ENCODE data around the gene AS3MT.

DNA sequence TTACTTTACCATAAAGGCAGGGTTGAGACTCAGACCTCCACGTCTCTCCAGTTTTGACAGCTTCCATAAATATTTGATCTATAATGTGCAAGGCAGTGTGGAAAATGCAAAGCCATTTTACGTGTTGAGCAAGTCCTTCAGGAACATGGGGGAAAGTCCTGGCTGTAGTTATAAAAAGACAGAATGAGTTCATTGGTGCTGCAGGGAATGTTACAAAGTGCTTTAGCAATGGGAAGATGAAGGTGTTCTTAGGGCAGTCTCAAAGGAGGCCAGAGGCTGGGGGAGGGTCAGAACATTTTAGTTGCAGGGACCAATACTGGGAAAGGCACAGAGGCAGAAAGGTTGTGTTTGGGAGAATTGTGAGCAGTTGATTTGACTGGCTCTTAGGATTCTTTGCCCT, 76.7 kb downstream of the AS3MT start:
- TF ChIP-seq, protein P1, sequence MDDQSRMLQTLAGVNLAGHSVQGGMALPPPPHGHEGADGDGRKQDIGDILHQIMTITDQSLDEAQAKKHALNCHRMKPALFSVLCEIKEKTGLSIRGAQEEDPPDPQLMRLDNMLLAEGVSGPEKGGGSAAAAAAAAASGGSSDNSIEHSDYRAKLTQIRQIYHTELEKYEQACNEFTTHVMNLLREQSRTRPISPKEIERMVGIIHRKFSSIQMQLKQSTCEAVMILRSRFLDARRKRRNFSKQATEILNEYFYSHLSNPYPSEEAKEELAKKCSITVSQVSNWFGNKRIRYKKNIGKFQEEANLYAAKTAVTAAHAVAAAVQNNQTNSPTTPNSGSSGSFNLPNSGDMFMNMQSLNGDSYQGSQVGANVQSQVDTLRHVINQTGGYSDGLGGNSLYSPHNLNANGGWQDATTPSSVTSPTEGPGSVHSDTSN (IDR thresholded peaks at IDR 0.05) = no peak
- TF ChIP-seq, protein P2, sequence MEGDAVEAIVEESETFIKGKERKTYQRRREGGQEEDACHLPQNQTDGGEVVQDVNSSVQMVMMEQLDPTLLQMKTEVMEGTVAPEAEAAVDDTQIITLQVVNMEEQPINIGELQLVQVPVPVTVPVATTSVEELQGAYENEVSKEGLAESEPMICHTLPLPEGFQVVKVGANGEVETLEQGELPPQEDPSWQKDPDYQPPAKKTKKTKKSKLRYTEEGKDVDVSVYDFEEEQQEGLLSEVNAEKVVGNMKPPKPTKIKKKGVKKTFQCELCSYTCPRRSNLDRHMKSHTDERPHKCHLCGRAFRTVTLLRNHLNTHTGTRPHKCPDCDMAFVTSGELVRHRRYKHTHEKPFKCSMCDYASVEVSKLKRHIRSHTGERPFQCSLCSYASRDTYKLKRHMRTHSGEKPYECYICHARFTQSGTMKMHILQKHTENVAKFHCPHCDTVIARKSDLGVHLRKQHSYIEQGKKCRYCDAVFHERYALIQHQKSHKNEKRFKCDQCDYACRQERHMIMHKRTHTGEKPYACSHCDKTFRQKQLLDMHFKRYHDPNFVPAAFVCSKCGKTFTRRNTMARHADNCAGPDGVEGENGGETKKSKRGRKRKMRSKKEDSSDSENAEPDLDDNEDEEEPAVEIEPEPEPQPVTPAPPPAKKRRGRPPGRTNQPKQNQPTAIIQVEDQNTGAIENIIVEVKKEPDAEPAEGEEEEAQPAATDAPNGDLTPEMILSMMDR (IDR thresholded peaks at IDR 0.05) = no peak
- no peak for TF ChIP-seq CHD2 (IDR thresholded peaks at IDR 0.05; ENCODE audit: low read length, partially characterized antibody)

Data from A549 (cell line).